Stomach (tissue), 4 donors: ENCODE results near the gene NRG3.

ENCODE experiments used
- EP300 ChIP-seq: sonication (generic); formaldehyde crosslinking; IDR thresholded peaks from one replicate; pipeline ENCODE4 v1.6.1; 2017; ENCODE audit warnings: antibody characterized with exemption
- POLR2A ChIP-seq, 4 donors: fragments of 450-650 bp; IDR thresholded peaks; one replicate each; pipeline ENCODE4 v1.6.1; 2016; ENCODE audit warnings: antibody characterized with exemption in 4 of 4, control low read depth in 2 of 4, mild to moderate bottlenecking in 1 of 4, moderate library complexity in 1 of 4
- POLR2AphosphoS5 ChIP-seq, 3 donors: sonication (generic); formaldehyde crosslinking; IDR thresholded peaks; one replicate each; pipeline ENCODE4 v1.6.1; 2016; ENCODE audit warnings: antibody characterized with exemption in 3 of 3
- TF ChIP-seq, protein P1 (sequence below), 7 experiments: fragments of 450-650 bp in 4 of 7; fragments of 200-600 bp in 3 of 7; sonication (generic) in 3 of 7; IDR thresholded peaks; one replicate each; pipeline ENCODE4 v1.5.1; 2016 to 2019; ENCODE audit warnings: antibody characterized with exemption in 7 of 7, control low read depth in 2 of 7, mild to moderate bottlenecking in 1 of 7

DNA sequence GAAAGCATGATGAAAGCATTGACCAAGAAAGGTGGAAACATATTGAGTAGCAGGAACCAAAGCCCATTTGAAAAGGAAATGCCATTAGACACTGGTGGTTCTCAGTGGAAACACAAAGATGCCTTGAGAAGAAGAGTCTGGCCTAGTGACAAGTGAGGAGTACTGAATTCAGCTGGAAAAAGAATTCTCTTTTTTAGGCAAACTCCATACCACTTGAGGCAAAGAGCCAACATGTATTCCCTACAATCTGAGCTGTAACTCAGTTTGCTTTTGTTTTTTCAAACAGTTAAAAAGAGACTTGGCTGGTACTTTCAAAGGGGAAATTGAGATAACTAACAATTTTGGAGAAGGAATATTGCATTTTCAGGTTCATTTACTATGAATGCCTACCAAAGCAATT lies 624.0 kb downstream of the NRG3 start:
- TF ChIP-seq, protein P1, sequence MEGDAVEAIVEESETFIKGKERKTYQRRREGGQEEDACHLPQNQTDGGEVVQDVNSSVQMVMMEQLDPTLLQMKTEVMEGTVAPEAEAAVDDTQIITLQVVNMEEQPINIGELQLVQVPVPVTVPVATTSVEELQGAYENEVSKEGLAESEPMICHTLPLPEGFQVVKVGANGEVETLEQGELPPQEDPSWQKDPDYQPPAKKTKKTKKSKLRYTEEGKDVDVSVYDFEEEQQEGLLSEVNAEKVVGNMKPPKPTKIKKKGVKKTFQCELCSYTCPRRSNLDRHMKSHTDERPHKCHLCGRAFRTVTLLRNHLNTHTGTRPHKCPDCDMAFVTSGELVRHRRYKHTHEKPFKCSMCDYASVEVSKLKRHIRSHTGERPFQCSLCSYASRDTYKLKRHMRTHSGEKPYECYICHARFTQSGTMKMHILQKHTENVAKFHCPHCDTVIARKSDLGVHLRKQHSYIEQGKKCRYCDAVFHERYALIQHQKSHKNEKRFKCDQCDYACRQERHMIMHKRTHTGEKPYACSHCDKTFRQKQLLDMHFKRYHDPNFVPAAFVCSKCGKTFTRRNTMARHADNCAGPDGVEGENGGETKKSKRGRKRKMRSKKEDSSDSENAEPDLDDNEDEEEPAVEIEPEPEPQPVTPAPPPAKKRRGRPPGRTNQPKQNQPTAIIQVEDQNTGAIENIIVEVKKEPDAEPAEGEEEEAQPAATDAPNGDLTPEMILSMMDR (IDR thresholded peaks at IDR 0.05) = no peak
- TF ChIP-seq EP300 = no peak
- no peak for TF ChIP-seq POLR2A (IDR thresholded peaks at IDR 0.05)
- no peak for TF ChIP-seq POLR2AphosphoS5 (IDR thresholded peaks at IDR 0.05)
